HG02678 (cell line): Measurements from ENCODE around the gene TOLLIP.

ENCODE experiments used
- ATAC-seq: cut with Tn5 transposase; IDR thresholded peaks from one replicate; pipeline ENCODE4 v1.9.1; 2021; ENCODE audit warnings: mild to moderate bottlenecking, moderate library complexity; ENCODE audit not compliant: unreplicated experiment

The TOLLIP gene

GRCh38 chr11:1317993-1318392 lies 8.6 kb upstream of the TOLLIP start:
- ATAC-seq = no peak

- ATAC-seq = no peak
Measured at GRCh38 chr11:1317432-1317831, 8.0 kb upstream of the TOLLIP start.

DNA sequence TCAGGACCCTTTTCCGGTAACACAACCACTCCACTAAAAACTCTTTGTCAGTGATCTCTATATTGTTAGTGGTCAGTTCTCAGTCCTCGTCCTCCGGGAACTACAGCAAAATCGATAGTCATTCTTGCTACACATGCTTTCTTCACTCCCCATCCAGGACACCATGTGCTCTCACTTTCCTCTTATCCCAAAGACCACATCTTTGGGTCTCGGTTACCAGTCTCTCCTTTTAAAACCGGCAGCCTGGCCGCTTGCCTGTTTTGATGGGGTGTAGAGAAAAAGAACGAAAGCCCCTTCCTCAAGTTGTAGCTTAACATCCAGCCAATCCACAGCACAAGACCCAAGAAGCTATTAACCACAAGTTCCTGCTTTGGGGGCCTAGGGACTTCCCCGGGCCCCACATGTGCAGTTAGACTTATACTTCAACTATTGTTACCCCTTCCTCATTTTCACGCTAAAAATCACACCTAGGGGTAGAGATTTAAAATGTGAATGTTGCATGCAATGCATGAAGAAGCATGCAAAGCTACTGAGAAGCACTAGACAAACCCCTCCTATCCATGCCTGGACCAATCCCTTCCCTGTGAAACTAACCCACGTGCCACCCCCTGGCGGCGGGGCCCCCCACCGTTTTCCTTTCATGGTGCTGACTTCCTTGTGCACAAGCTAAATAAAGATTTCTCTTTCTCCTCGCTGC lies 1.5 kb upstream of the TOLLIP start:
- no peak for ATAC-seq

DNA sequence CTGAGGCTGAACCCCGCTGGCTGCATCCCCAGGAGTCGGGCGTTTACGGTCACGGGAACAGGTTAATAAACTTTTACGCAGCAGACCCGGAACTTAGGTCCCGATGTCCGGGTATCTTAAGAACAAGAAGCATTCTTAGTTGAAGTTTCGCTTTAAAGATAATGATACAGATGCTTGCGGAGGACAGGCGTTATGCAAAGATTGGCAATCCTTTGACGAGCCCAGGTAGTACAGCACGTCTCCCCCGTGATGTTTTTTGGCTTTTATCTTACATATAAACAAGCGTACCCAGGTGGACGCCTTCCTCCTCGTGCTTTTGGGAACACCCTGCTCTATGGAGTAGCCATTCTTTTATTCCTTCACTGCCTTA lies 871 bp upstream of the TOLLIP start:
- no peak for ATAC-seq

- peak; percentile 56 for ATAC-seq
Measured at GRCh38 chr11:1308743-1309497, 512 bp downstream of the TOLLIP start.

- ATAC-seq = no peak
Measured at GRCh38 chr11:1307998-1308742, 1.3 kb downstream of the TOLLIP start.

DNA sequence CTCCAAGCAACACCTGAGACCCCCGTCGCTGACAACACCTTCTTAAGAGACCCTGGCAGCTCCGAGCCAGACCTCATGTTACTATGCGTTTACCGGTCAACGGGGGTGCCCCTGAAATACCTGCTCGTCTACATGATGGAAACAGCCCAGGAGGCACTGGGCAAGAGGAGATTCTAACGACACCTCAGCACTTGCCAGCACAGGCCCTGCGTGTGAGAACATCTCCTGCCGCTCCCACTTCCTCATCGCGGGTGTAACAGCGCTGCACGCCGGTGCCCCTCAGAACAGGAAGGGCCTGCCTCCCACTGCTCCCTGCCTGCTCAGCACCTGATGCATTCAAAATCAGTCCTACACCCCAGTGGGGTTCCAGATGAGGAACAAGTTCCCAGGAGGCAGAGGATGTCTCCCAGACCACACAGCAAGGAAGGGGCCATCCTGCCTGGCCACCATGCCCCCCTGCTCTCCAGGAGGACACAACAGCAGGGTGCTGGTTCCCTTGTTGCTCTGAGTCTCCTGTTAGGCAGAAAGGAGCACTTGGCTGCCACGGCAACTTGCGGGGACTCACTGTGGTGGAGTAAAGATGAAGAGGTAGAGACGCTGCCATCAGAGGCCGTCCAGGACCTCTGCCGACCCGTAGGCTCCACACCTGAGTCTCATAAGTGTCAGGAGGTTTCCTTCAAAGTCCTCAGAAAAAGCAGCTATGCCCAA lies 2.1 kb downstream of the TOLLIP start:
- ATAC-seq = no peak

DNA sequence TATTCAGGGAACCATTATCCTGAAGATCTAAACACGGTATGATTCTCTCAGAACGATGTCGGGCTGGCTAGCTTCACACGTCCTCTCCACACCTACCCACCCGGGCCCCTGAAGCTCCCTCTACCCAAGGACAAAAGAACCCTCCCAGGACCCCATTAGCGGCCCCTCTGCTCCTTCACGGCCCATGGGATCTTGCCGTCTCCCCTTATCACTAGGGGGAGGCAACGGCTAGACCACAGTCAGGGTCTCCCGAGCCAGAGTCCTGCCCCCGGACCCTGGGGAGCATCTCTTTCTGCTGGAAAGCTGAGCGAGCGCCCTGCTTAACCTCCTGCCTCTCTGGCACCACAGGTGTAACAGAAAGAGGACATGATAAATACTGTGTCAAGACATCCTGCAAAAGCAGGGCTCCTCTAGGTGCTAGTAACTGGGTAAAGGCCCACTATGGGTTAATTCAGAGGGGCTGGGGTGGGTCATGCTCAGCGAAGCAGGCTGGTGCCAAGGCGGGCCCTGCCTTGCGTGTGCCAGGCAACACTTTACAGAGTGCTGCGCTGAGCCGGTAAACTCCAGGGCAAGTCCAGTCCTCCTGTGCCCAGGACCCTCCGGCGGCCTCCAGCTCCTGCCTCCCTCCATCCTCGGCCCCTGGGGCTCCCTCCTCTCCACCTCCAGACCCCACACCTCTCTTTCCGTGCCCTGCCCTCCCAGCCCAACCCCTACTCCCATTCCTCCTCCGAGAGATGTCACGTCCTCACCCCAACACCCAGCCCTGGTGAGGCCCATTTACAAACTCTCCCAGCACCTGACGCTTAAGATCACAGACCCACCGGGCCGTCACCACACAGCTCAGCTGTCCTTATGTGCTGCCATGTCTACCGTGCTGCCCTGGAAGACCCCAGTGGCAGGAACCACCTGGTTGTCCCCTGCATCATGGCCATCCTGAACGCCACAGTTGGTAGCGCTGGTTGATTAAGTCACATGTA lies 3.0 kb downstream of the TOLLIP start:
- ATAC-seq = no peak

DNA sequence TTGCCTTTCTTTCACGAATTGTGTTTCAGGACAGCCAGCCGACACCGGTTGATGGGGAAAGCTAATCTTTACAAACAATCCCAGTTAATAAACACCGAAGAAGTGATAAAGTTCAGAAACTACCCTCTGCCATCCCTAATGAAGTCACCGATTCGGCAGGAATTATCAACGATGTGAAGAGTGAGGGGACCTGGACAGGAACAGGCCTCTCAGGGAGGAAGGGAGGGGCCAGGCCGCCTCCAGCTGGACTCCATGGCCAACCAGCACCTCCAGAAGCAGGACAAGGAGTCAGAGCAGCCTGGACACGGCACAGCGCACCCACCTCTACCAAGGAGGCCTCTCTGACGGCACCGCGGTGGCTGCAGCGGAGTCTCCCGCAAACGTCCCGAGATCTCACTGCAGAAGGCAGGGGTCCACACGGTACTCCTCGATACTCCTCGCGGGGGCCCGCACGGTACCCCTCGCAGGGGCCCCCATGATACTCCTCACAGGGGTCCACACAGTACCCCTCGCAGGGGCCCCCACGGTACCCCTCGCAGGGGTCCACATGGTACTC lies 3.9 kb downstream of the TOLLIP start:
- no peak for ATAC-seq

GRCh38 chr11:1305063-1305495 lies 4.4 kb downstream of the TOLLIP start:
- no peak for ATAC-seq

DNA sequence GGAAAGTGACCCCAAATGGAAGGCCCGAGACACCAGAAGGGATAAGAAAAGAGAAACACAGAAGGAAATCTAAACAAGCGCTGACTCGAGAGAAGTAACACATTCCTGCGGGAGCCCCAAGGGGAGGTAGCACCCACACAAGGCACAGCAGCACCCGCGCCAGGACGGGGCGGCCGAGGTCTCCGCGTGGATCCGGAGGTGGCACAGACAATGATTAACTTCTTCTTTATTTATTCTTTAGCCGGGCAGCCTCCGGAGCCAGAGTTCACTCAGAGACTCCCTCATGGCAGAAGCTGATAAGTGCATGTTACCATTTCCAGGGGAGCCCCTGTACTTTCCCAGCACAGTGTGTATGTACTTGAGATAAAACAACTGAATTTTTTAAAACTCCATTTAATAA lies 5.1 kb downstream of the TOLLIP start:
- ATAC-seq = no peak

DNA sequence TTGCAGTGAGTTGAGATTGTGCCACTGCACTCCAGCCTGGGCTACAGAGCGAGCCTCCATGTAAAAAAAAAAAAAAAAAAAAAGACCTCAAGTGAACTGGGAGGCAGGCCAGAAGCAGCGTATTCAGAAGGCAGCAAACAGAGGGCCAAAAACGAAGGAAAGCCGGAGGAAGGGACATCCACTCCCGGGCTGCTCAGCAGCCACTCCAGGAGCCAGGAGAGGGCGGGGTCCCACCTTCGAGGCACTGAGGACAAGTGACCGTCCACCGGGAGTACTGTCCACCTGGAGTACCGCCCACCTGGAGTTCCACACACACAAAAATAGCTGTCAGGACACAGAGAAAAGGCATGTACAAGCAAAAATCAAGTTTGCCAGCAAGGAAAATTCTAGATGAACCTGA lies 5.5 kb downstream of the TOLLIP start:
- ATAC-seq = no peak

DNA sequence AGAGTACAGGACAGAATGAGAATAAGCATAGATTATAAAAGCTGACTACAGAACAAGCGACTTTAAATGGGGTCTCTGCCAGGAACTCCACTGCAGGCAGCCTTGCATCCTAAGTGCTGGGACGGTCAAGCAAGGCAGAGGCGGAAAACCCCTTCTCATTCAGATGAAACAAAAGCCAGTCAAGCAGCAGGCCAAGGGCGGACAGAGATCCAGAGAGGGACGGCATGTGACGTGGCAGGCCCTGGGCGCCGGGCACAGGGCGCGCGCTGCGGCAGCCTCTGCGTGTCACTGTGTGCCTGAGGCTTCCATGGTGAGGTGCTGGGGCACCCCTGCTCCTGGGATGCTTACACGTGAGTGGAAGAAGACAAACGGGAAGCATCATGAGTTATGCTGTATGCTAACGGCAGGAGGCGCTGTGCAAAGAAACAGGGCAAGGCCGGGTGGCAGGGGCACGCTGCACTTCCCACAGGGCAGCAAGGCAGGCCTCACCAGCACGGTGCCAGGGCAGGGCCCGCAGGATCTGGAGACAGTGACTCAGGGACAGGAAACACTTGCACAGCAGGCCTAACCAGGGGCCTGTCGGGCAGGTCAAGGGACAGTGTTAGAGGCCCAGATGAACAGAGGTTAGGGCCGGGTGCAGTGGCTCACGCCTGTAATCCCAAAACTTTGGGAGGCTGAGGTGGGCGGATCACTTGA lies 6.2 kb downstream of the TOLLIP start:
- no peak for ATAC-seq

GRCh38 chr11:1302461-1303125 lies 6.8 kb downstream of the TOLLIP start:
- ATAC-seq = no peak

- no peak for ATAC-seq
Measured at GRCh38 chr11:1302041-1302460, 7.4 kb downstream of the TOLLIP start.

DNA sequence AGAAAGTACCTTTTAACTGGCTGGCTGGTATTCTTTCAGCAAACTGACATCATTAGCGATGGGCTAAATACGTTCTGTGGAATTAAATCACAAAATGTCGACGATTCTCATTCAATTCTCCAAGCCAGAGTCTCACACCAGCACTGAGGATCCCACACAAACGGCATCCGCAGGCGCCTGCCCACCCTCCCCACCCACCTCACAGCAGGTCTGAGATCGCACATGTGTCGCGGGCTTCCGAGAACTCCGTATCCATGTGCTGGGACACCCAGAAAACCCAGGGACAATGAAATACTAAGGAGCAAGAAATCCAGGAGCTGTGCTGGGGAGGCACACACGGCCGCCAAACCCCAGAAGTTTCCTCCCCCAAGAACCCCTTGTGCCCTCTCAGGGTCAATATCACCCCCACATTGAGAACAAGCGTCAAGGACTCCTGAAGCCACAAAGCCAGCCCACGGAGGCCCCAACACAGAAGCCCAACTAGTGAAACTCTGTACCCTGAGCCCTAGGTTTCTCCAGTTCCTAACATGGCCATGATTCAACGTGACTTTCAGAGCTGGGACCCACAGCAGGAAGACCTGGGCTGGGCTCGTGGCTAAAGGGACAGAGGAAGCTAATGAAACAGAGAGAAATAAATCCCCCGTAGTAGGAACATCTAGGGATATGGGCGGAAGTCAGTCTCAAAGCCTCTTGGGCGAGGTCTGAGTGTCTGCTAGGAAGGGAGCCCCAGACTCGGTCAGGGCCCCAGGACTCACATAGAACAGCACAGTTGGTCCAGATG lies 8.0 kb downstream of the TOLLIP start:
- ATAC-seq = no peak

DNA sequence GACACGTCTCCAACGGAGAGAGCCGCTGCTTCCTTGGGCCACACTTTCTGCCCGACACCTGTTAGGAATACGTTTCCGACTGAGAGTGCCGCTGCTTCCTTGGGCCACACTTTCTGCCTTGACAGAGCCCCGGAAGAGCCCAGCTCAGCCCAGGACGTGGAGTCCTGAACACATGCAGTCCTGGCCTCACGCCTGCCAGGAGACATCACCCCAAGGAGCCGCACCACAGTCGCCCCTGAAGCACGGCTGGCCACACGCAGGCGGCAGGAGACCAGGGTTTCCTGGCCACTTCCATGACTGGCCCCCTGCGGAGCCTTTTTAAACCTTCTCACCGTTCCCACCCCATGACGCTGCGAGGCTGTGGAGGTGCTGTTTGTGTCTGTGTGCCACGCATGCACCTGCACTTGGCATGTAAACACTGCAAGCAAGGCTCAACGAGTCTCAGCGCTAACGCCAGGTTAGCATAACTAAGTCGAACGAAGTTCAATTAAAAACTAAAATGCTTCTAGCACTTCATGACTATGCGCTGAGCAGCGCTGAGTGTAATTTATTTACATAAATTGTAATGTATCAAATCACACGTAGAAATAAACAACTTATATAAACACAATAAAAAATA lies 8.8 kb downstream of the TOLLIP start:
- ATAC-seq = no peak
